Stimulated activated CD8-positive, alpha-beta memory T cell treated with anti-CD3 and anti-CD28 coated beads, Interleukin-2, amount 100 ng/mL, for 48 hours (primary cell): ENCODE measurements around the gene GOLGA6L7.
A peak's percentile ranks its signal among the peaks of the same experiment; 100 is the strongest.
"Not testable (repeated sequence)": the region's sequence is repeated elsewhere in the genome, so short reads cannot be mapped to it uniquely, and the experiment has no call there.

Experiments
- DNase-seq, 2 donors: peaks; one replicate each; pipeline ENCODE4 v3.0.0-alpha.2; 2020; ENCODE audit warnings: low read depth in 2 of 2

Gene GOLGA6L7

GRCh38 chr15:28848521-28848920, at the start of gene GOLGA6L7:
GOLGA6L7 (minus strand) TSS chr15:28848644; CDS start chr15:28848549, 95 bp downstream.
- DNase-seq = not testable (repeated sequence)

- DNase-seq = no peak
These were observed 49.6 kb upstream of the GOLGA6L7 start for GRCh38 chr15:28897861-28898585.

- DNase-seq = no peak
These were observed 48.5 kb upstream of the GOLGA6L7 start for GRCh38 chr15:28896951-28897350.

GRCh38 chr15:28895566-28895965, 47.1 kb upstream of the GOLGA6L7 start:
- DNase-seq = no peak

- DNase-seq = no peak
These were observed 46.7 kb upstream of the GOLGA6L7 start for GRCh38 chr15:28895146-28895545.

GRCh38 chr15:28894631-28895030, 46.2 kb upstream of the GOLGA6L7 start:
- no peak for DNase-seq

GRCh38 chr15:28892789-28893610, 44.6 kb upstream of the GOLGA6L7 start:
- DNase-seq = no peak

- no peak for DNase-seq
These were observed 43.1 kb upstream of the GOLGA6L7 start for GRCh38 chr15:28891588-28891987.

GRCh38 chr15:28890711-28891495, 42.5 kb upstream of the GOLGA6L7 start:
- DNase-seq = no peak

GRCh38 chr15:28890291-28890690, 41.8 kb upstream of the GOLGA6L7 start:
- DNase-seq = not testable (repeated sequence)

- not testable (repeated sequence) for DNase-seq
These were observed 41.4 kb upstream of the GOLGA6L7 start for GRCh38 chr15:28889871-28890270.

GRCh38 chr15:28889346-28889745, 40.9 kb upstream of the GOLGA6L7 start:
- no peak for DNase-seq

- DNase-seq = no peak
These were observed 40.5 kb upstream of the GOLGA6L7 start for GRCh38 chr15:28888900-28889299.

GRCh38 chr15:28888302-28888894, 40.0 kb upstream of the GOLGA6L7 start:
- DNase-seq = no peak

- DNase-seq = no peak
These were observed 39.1 kb upstream of the GOLGA6L7 start for GRCh38 chr15:28887339-28888174.

GRCh38 chr15:28886431-28887338, 38.2 kb upstream of the GOLGA6L7 start:
- no peak for DNase-seq

- DNase-seq = peak in 1 of 2 donors; percentile 22
These were observed 37.4 kb upstream of the GOLGA6L7 start, which contains the start of gene APBA2 for GRCh38 chr15:28885630-28886430. APBA2 (plus strand) TSS chr15:28885974; CDS start chr15:29053885, 167,911 bp downstream.

- DNase-seq = no peak
These were observed 36.7 kb upstream of the GOLGA6L7 start for GRCh38 chr15:28885128-28885629.
